Measurements from ENCODE around the gene CD302. TPM values are rescaled to one million over a fixed set of nuclear protein-coding genes. Genes with fewer than 3 reads are reported as not detected.

CD302 gene
- total and polyA plus RNA-seq, 10 of the 15 experiments (the other 5 are each of a cell fraction or from before 2014, with no cell fraction given): 0.48 to 4.0 (median 2.1) TPM

- DNase-seq (ENCODE audit: low read depth, low spot score): no peak
- no peaks in the 10 kb centered on the region for H3K79me2 ChIP-seq (ENCODE audit: control insufficient read depth, insufficient read depth, low read length)
- CTCF ChIA-PET: no interaction called here
Observed at GRCh38 chr2:159785195-159785594, 12.8 kb downstream of the CD302 start.

More at GRCh38 chr2:159785195-159785594, 12.8 kb downstream of the CD302 start:
- no peak overlapping the region for H2AFZ ChIP-seq (ENCODE audit: control insufficient read depth, low read depth, low read length)
- WGBS (ENCODE audit: insufficient coverage, insufficient replicate concordance, low lambda C conversion rate, missing lambda C conversion rate): 100% methylated on average over 3 of the region's 3 CpGs
- POLR2A ChIA-PET: no interaction called here
- intact Hi-C loops (cut with micrococcal nuclease; ENCODE audit: unreplicated experiment) (no loop called here), in situ Hi-C loops (cut with MboI) (no loop called here)
- RAD21 ChIA-PET (ENCODE audit: unreplicated experiment): no interaction called here
- TF ChIP-seq BHLHE40 (IDR thresholded peaks at IDR 0.05; ENCODE audit: borderline replicate concordance in 1 of 2, low read depth in 2 of 2, low read length in 1 of 2) (no peak), MLLT1 (IDR thresholded peaks at IDR 0.05) (no peak), CBFB (IDR thresholded peaks at IDR 0.05; ENCODE audit: low read depth) (no peak), TCF3 (IDR thresholded peaks at IDR 0.05; ENCODE audit: borderline replicate concordance, insufficient read depth, low read depth, low read length) (no peak), SMAD1 (IDR thresholded peaks at IDR 0.05; ENCODE audit: low read depth, partially characterized antibody) (no peak), ZNF274 (IDR thresholded peaks at IDR 0.05; ENCODE audit: insufficient read depth, insufficient read length) (no peak), PBX3 (IDR thresholded peaks at IDR 0.05; ENCODE audit: insufficient replicate concordance, low read depth, low read length) (no peak), RELB (IDR thresholded peaks at IDR 0.05; ENCODE audit: low read depth) (no peak), TARDBP (IDR thresholded peaks at IDR 0.05; ENCODE audit: borderline replicate concordance) (no peak), E2F8 (IDR thresholded peaks at IDR 0.05; ENCODE audit: low read depth, partially characterized antibody) (no peak)
- H3K27me3 ChIP-seq (replicated peaks in 1 of 2; ENCODE audit: control insufficient read depth in 2 of 2, insufficient read depth in 2 of 2, low read length in 1 of 2): no peaks in the 10 kb centered on the region
- H3K4me1 ChIP-seq (ENCODE audit: control insufficient read depth, insufficient read depth, low read length): no peaks in the 10 kb centered on the region
- BruUV-seq (replicated peaks): no TSS peak
- ATAC-seq (no peak), FAIRE-seq (no peak)
- no peak overlapping the region for H3K9ac ChIP-seq (ENCODE audit: control insufficient read depth, insufficient read depth, low read length)
- no peaks in the 10 kb centered on the region for H3K36me3 ChIP-seq (ENCODE audit: control insufficient read depth in 2 of 2, insufficient read depth in 2 of 2, low read length in 1 of 2)
- no peaks in the 10 kb centered on the region for H4K20me1 ChIP-seq (ENCODE audit: control insufficient read depth, insufficient read depth)
- H3K4me2 ChIP-seq (ENCODE audit: control insufficient read depth, insufficient read depth): no peak overlapping the region
- H3K4me3 ChIP-seq: no peak overlapping the region
- no peaks in the 10 kb centered on the region for H3K9me3 ChIP-seq (replicated peaks; ENCODE audit: control insufficient read depth, insufficient read depth, low read length)
- no peak overlapping the region for H3K27ac ChIP-seq (ENCODE audit: control insufficient read depth, insufficient read depth)
- SMC1A ChIA-PET (ENCODE audit: uncharacterized antibody, unreplicated experiment): no interaction called here
